Body of pancreas (tissue), 4 donors: ENCODE measurements around the gene AADACL3. TPM values are rescaled to one million over a fixed set of nuclear protein-coding genes. Genes with fewer than 3 reads are reported as not detected.

Experiments used
- ATAC-seq: fragments of 150-250 bp; one replicate; pipeline ENCODE4 v1.9.1; 2016
- DNase-seq, 4 donors: peaks; one replicate each; pipeline ENCODE4 v3.0.0-alpha.2; 2019
- H3K27ac ChIP-seq, 4 donors: fragments of 200-600 bp; sonication (generic); 1 replicate in 3 of 4; 2 replicates in 1 of 4; pipeline versions ENCODE4 v1.5.1 to v1.6.1; 2016 to 2019; ENCODE audit warnings: mild to moderate bottlenecking in 1 of 4, mixed read lengths in 1 of 4, moderate library complexity in 1 of 4
- H3K27me3 ChIP-seq, 2 donors: fragments of 200-600 bp; sonication (generic); one replicate each; pipeline ENCODE4 v1.6.0; 2016; ENCODE audit warnings: mild to moderate bottlenecking in 1 of 2
- H3K36me3 ChIP-seq, 2 donors: fragments of 200-600 bp; sonication (generic); replicated peaks in 1 of 2; 2 replicates each; pipeline ENCODE4 v1.5.1; 2016; ENCODE audit warnings: low read depth in 2 of 2; ENCODE audit not compliant: insufficient read depth in 1 of 2
- H3K4me1 ChIP-seq: fragments of 200-600 bp; sonication (generic); one replicate; pipeline ENCODE4 v1.6.0; 2016
- H3K4me3 ChIP-seq, 2 donors: fragments of 200-600 bp; sonication (generic); 1 replicate in 1 of 2; 2 replicates in 1 of 2; pipeline ENCODE4 v1.5.1; 2016 to 2019
- H3K9me3 ChIP-seq, 3 donors: fragments of 200-600 bp; sonication (generic); 1 replicate in 2 of 3; 2 replicates in 1 of 3; pipeline ENCODE4 v1.5.1; 2016
- CTCF ChIP-seq, 7 experiments: fragments of 450-650 bp in 4 of 7; fragments of 200-600 bp in 3 of 7; sonication (generic) in 3 of 7; IDR thresholded peaks; one replicate each; pipeline ENCODE4 v1.5.1; 2016 to 2019; ENCODE audit warnings: antibody characterized with exemption in 7 of 7
- POLR2A ChIP-seq, 3 donors: fragments of 450-650 bp; IDR thresholded peaks; one replicate each; pipeline ENCODE4 v1.6.1; 2016; ENCODE audit warnings: antibody characterized with exemption in 3 of 3, mild to moderate bottlenecking in 2 of 3
- WGBS, 2 donors: methylation state at CpG; one replicate each; pipeline ENCODE4 v1.1.5; 2017; 5-methylcytosine and 5-hydroxymethylcytosine counted together
- intact Hi-C: fragments of 100-400 bp; cut with DNase I; formaldehyde crosslinking; loops from one replicate; pipeline ENCODE4 v1.15.1; 2023
- total RNA-seq, 2 donors: library from RNA; depleted of rRNA; stranded (reverse); fragments of >200 nt; gene quantifications; one replicate each; pipeline ENCODE4 v1.1.0, GENCODE V29; 2016

AADACL3 gene
- total RNA-seq, 2 donors from 2014 or later: not detected

GRCh38 chr1:12769031-12769430 is 53.1 kb downstream of the AADACL3 start:
- H3K27me3 ChIP-seq: no peaks in the 10 kb centered on the region
- H3K4me1 ChIP-seq: no peaks in the 10 kb centered on the region
- H3K27ac ChIP-seq: no peak overlapping the region
- no peak for DNase-seq
- ATAC-seq: no peak
- no peaks in the 10 kb centered on the region for H3K9me3 ChIP-seq
- TF ChIP-seq CTCF (IDR thresholded peaks at IDR 0.05) (no peak), POLR2A (IDR thresholded peaks at IDR 0.05) (no peak)
- 45 to 58% methylated on average over 2 of the region's 2 CpGs for WGBS, 2 donors
- intact Hi-C loops: no loop called here
- H3K36me3 ChIP-seq: no peaks in the 10 kb centered on the region
- H3K4me3 ChIP-seq: no peak overlapping the region

- H3K36me3 ChIP-seq: no peaks in the 10 kb centered on the region
- no peak overlapping the region for H3K4me3 ChIP-seq
- intact Hi-C loops: no loop called here
- no peak for ATAC-seq
- no peaks in the 10 kb centered on the region for H3K4me1 ChIP-seq
- no peak for TF ChIP-seq CTCF (IDR thresholded peaks at IDR 0.05)
- no peak for TF ChIP-seq POLR2A (IDR thresholded peaks at IDR 0.05)
- DNase-seq: no peak
- WGBS, 2 donors: 35 to 44% methylated on average over 4 to 7 of the region's 7 CpGs
- no peaks in the 10 kb centered on the region for H3K9me3 ChIP-seq
- no peaks in the 10 kb centered on the region for H3K27me3 ChIP-seq
- H3K27ac ChIP-seq: no peak overlapping the region
These were observed 54.1 kb downstream of the AADACL3 start for GRCh38 chr1:12769976-12770505.

GRCh38 chr1:12770620-12771019 is 54.7 kb downstream of the AADACL3 start:
- no peak for DNase-seq
- 65 to 69% methylated on average over 2 of the region's 2 CpGs for WGBS, 2 donors

GRCh38 chr1:12771186-12771585 is 55.3 kb downstream of the AADACL3 start:
- DNase-seq: no peak
- Histone ChIP-seq H3K4me3 (no peak overlapping the region), H3K27me3 (no peaks in the 10 kb centered on the region), H3K36me3 (no peaks in the 10 kb centered on the region), H3K27ac (no peak overlapping the region), H3K4me1 (no peaks in the 10 kb centered on the region), H3K9me3 (no peaks in the 10 kb centered on the region)
- ATAC-seq: no peak
- intact Hi-C loops: no loop called here
- WGBS, 2 donors: 60% methylated on average over 5 of the region's 5 CpGs
- TF ChIP-seq CTCF (IDR thresholded peaks at IDR 0.05): no peak

More at GRCh38 chr1:12770620-12771019, 54.7 kb downstream of the AADACL3 start:
- H3K27ac ChIP-seq: no peak overlapping the region
- TF ChIP-seq POLR2A (IDR thresholded peaks at IDR 0.05) (no peak), CTCF (IDR thresholded peaks at IDR 0.05) (no peak)
- H3K36me3 ChIP-seq: no peaks in the 10 kb centered on the region
- ATAC-seq: no peak
- intact Hi-C loops: no loop called here
- no peaks in the 10 kb centered on the region for H3K4me1 ChIP-seq
- no peaks in the 10 kb centered on the region for H3K27me3 ChIP-seq
- H3K4me3 ChIP-seq: no peak overlapping the region
- no peaks in the 10 kb centered on the region for H3K9me3 ChIP-seq

- Histone ChIP-seq H3K9me3 (no peaks in the 10 kb centered on the region), H3K27ac (no peak overlapping the region), H3K27me3 (no peaks in the 10 kb centered on the region), H3K4me3 (no peak overlapping the region), H3K4me1 (no peaks in the 10 kb centered on the region), H3K36me3 (no peaks in the 10 kb centered on the region)
- DNase-seq (no peak), ATAC-seq (no peak)
- intact Hi-C loops: no loop called here
- WGBS, 2 donors: 68 to 73% methylated on average over 5 of the region's 5 CpGs
- TF ChIP-seq CTCF (IDR thresholded peaks at IDR 0.05) (no peak), POLR2A (IDR thresholded peaks at IDR 0.05) (no peak)
These were observed 56.6 kb downstream of the AADACL3 start for GRCh38 chr1:12772520-12772919.
